ENCODE data around the gene ANAPC5.

Gene ANAPC5

GRCh38 chr12:121366063-121366459 lies 13.8 kb upstream of the ANAPC5 start:
- no peak for DNase-seq

DNA sequence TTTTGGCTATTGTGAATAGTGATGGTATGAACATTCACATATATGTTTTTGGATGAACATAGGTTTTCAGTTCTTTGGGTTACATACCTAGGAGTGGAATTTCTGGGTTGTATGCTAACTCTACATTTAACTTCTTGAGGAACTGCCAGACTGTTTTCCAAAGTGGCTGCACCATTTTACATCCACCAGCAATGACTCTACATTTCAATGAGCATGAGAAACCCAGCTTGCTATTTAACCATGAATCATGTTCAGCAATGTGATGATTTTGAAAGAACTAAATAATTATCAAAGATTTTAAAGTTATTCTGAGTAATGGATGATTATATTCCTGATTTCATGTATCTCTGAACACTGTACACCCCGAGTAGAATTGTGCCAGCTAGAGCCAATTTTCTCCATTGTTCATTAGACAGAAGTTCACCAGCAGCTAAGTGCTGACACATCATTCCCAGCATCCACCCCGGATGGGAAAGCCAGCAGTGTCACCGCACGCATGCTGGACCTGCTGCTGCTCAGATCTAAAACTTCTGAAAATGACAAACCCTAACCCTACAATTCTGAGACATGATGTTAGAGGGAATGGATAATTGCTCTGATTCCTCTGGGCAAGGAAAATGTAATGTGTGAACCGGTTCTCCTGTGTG lies 13.3 kb upstream of the ANAPC5 start:
- no peak for DNase-seq

DNA sequence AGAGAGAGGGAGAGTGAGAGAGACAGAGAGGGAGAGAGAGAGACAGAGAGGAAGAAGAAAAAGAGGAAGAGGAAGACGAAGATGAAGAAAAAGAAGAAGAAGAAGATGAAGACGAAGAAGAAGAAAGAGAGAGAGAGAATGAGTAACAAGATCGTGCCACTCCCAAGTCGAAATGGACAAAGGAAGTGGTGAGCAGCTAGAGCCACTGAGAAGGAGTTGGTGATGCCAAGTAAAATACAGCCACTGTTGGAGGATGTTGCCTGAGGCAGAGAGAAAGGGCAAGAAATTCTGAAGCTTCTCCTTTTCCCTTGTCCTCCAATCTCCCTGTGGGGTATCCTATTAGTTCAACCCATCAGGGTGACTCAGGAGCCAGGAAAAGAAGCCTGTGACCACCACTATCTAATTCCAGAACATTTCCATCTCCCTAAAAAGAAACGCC lies 12.5 kb upstream of the ANAPC5 start:
- no peak for DNase-seq

DNA sequence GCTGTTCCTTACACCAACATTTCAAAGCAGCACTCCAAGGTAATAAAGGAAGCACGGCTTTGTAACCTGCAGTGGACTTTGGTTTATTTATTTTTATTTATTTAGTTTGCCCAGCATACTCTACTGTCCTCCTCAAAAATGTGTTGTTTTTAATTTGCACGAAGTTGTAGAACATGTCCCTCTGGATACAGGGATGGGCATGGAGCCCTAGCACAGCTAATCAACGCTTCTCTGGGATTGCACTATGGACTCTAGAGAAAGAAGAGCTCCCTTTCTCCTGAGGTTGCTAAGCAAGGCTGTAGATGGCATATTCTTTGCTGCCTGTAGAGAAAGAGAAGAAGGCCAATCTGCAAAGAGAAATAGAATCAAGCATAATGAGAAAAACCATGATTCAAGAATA lies 5.9 kb upstream of the ANAPC5 start:
- DNase-seq: no peak

GRCh38 chr12:121357331-121357730 lies 5.1 kb upstream of the ANAPC5 start:
- DNase-seq: no peak

GRCh38 chr12:121356657-121357056 lies 4.4 kb upstream of the ANAPC5 start:
- no peak for DNase-seq

- DNase-seq: no peak
Measured at GRCh38 chr12:121355818-121356217, 3.6 kb upstream of the ANAPC5 start.

- DNase-seq: no peak
Measured at GRCh38 chr12:121352682-121353018, 439 bp upstream of the ANAPC5 start.

- no peak for DNase-seq
Measured at GRCh38 chr12:121346747-121347146, 5.5 kb downstream of the ANAPC5 start.

- no peak for DNase-seq
Measured at GRCh38 chr12:121345151-121345815, 6.9 kb downstream of the ANAPC5 start.

GRCh38 chr12:121344506-121344905 lies 7.7 kb downstream of the ANAPC5 start:
- DNase-seq: no peak

DNA sequence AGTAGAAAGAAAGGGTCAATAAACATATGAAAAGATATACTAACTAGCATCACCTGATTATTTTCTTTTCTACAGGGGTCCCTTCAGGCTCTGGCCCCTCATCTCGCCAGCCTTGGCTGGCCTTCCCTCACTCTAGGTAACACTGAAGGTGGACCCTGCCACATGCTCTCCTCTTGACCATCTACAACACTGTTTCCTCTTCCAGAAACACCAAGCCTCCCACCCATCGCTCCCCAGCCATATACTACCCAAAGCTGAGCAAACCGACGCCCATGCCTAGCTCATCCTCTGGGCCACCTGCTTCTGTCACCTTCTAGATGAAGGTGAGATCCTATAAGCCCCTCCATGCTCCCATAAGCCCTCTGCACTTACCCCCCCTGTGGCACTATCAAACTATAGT lies 14.8 kb downstream of the ANAPC5 start:
- no peak for DNase-seq

DNA sequence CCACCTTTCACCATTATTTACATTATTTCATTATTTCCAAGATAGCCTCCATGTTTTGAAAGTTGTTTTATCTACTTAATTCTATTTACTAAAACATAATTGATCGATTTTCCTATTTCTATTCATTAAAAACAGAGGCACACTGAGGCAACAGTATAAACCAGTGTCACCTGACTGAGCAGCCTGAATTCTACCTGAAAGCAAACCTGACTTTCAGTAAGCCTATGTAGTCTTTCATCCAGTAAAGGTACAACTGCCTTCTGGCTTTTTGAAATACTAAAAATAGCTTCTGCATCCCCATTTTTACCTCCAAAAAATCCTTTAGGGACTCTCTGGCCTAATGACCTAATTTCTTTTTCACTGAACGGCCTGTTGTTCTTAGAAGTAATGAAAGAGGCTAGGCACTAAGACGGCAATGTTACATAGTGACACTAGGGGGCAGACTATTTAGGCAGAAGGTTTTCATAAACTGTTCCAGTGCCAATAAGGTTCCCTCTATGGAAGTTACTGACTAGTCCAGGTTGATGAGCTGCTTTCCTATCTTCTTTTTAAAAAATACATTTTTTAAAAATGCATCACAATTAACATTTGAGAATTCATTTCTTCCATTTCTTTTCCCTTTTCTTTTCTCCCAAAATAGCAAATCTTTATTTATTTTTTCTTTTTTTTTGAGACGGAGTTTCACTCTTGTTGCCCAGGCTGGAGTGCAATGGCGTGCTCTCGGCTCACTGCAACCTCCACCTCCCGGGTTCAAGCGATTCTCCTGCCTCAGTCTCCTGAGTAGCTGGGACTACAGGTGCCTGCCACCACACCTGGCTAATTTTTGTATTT lies 17.5 kb downstream of the ANAPC5 start:
- peak; percentile 76 for DNase-seq

DNA sequence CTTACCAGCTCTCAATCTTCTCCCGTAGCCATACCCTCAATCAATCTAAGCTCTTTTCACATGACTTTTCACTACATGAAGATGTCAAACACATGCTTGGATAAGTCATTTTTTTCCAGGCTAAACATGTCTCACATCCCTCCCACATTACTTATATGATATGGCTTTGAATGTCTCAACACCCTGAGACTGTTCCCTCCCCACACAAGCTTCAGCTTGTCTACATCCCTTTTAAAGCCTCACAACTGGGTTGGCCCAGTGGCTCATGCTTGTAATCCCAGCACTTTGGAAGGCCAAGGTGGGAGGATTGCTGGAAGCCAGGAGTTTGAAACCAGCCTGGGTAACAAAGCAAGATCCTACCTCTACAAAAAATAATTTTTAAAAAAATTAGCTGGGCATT lies 18.5 kb downstream of the ANAPC5 start:
- DNase-seq: no peak

DNA sequence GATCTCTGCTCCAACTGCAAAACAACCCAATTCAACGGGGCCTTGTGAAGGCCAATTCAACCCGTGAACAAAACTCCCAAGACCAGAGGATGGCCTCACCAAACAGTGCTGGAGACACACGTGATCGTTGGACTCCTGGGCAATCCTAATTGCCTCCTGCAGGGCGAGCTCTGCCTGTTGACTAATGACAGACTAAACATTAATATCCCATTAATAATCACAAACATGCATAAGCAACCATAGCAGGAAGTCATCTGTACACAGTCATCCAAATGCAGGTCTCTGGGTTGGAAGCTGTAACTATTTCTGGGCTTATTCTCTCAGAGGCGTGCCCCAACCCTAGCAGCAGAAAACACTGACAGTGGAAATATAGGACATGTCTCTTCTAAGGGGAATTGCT lies 21.0 kb downstream of the ANAPC5 start:
- no peak for DNase-seq

GRCh38 chr12:121330692-121331091 lies 21.5 kb downstream of the ANAPC5 start:
- no peak for DNase-seq

DNA sequence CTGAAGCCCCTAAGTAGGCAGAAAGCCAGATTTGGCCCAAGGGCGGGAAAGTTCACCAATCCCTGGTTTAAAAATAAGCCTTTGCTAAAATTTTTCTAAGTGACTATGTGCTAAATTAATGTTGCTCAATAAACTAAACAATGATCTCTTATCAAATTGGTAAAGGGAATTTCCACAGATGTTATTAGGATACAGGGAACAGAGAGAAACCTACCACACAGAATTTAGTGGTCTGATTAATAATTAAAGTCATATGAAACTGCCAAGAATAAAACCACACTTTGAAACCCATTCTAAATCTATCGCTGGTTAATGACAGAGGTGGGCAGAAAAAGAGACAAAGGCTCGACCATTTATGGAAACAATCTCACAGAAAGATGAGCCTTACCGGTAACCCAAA lies 22.0 kb downstream of the ANAPC5 start:
- no peak for DNase-seq

DNA sequence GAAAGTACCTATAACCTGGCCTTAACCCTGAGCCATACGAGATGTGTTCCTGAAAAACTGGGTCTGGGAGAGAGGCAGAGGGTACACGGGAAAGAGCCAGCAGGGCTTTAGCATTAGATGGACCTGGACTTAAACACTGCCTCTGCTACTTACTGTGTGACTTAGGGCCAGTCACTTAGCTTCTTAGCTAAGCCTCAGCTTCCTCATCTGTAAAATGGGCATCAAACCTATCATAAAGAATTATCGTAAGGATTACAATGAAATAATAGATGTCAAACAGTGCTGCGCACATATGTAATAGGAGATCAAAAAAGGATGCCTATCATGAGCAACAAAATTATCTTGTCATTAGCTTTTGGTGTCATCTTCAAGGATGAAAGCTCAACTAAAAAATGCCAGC lies 23.6 kb downstream of the ANAPC5 start:
- no peak for DNase-seq

GRCh38 chr12:121326996-121327674 lies 25.1 kb downstream of the ANAPC5 start:
- peak; percentile 5 for DNase-seq

DNA sequence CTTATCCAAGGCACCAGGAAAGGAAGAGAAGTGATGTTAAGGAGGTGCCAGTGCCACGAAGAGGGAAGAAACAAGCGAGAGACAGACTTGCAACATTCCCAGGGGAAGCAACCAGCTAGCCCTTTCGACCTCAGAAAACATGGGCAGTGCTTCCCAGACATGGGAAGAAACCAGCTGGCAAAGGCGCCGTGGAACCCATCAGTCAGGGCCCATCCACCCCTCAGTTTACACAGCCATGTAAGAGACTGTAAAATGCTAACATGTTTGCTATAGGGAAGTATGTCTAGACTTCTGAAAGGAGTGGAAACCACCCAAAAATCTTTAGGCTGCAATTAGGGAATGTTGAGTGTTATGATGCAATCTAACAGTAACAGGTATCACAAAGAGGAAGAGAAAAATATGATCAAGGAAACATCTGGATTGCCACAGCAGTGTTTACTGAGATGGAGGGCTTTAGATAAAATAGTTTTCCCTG lies 26.3 kb downstream of the ANAPC5 start:
- DNase-seq: no peak

GRCh38 chr12:121323908-121324307 lies 28.3 kb downstream of the ANAPC5 start:
- DNase-seq: no peak

DNA sequence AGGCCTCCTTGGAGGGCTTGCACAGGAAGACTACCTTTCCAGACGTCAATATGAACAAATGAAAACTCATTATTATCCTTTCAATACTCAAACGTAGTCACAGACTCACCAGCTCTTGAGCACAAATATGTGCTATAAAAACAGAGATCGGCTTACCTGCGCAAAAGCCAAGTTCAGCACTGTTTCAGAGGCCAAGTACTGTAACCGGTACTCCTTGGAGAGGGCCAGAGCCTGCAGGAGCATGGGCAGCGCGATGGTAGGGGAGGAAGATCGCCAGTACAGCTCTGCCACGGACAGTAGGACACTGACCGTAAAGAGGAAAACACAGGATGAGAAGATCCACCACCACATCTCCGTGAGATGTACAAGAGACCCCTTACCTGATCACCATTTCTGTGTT lies 34.1 kb downstream of the ANAPC5 start:
- no peak for DNase-seq

DNA sequence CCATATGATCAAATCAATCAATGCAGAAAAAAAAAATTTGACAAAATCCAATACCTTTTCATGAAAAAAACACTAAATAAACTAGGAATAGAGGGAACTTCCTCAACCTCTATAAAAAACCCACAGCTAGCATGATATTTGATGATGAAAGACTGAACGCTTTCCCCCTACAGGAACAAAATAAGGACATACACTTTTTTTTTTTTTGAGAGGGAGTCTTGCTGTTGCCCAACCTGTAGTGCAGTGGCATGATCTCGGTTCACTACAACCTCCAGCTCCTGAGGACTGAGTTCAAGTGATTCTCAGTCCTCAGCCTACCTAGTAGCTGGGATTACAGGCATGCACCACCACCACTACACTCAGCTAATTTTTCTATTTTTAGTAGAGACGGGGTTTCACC lies 37.8 kb downstream of the ANAPC5 start:
- no peak for DNase-seq

Measured in eye (tissue), 1 donor.